Subcutaneous abdominal adipose tissue (tissue), 5 donors: Measurements from ENCODE around the gene DPH2.

Experiments
- H3K27ac ChIP-seq: one replicate; pipeline ENCODE4 v1.7.0; 2013; ENCODE audit warnings: low read depth, mild to moderate bottlenecking, inconsistent platforms, low read length, moderate library complexity
- H3K27me3 ChIP-seq, 5 donors: one replicate each; pipeline ENCODE4 v1.7.0; 2013; ENCODE audit warnings: low read length in 5 of 5, inconsistent platforms in 1 of 5; ENCODE audit not compliant: control insufficient read depth in 5 of 5, insufficient read depth in 4 of 5
- H3K36me3 ChIP-seq, 5 donors: one replicate each; pipeline ENCODE4 v1.7.0; 2013; ENCODE audit warnings: low read length in 5 of 5; ENCODE audit not compliant: control insufficient read depth in 5 of 5, insufficient read depth in 5 of 5
- H3K4me1 ChIP-seq, 5 donors: one replicate each; pipeline ENCODE4 v1.7.0; 2013; ENCODE audit warnings: low read length in 5 of 5, mild to moderate bottlenecking in 3 of 5, moderate library complexity in 1 of 5; ENCODE audit not compliant: control insufficient read depth in 5 of 5, insufficient read depth in 5 of 5
- H3K4me3 ChIP-seq, 5 donors: one replicate each; pipeline ENCODE4 v1.7.0; 2013; ENCODE audit warnings: low read length in 5 of 5, low read depth in 1 of 5
- H3K9ac ChIP-seq, 5 donors: one replicate each; pipeline ENCODE4 v1.7.0; 2013; ENCODE audit warnings: low read length in 5 of 5, mild to moderate bottlenecking in 4 of 5, moderate library complexity in 3 of 5
- H3K9me3 ChIP-seq, 5 donors: one replicate each; pipeline ENCODE4 v1.7.0; 2013; ENCODE audit warnings: low read length in 5 of 5; ENCODE audit not compliant: control insufficient read depth in 5 of 5
- donor health status: healthy.
- donor health status: healthy.
- donor health status: healthy.
- donor health status: healthy.
- donor health status: healthy.

Gene DPH2

DNA sequence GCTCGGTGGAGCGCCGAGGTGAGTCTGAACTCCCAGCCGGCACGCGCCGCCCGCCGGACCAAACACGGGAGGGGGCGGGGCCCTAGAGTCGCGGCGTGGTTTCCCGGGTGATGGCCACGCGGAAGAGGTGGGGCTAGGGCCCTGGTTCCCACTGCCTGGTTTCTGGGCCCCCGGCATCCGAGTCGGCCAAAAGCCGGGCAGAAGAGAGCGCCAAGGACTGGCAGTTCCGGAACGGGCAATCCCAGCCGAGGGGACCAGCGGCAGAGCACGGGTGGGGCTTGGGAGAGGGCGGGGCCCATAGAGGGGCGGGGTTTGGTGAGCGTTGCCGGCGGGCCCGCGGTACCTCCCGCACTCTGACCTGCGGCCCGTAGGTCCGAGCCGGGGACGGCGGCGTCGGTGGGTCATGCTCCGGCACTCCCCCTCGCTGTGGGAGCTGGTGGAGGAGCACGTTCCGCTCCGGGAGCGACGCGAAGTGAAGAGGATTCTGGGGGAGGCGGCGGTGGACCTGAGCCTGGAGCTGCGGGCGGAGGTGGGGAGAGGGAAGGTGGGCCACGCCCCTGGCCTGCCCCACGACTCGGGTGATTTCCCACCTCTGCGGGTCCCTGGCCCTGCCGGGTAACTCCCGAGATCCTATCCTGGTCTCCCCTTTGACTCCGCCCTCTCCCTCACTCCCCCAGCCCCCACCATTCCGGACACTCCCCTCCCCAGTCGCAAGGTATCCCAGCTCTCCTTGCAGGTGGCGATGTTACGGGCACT is 21.8 kb downstream of the DPH2 start, which contains the start of gene CCDC24:
TSS of gene CCDC24 (plus strand) at position 124 of the 756 bp plus-strand sequence. CDS start at position 404, 280 bp downstream.
- Histone ChIP-seq H3K27me3 (no peaks in the 10 kb centered on the region), H3K4me1 (peaks cover 0 to 26% (median 19%) of the 10 kb centered on the region in 5 donors), H3K9ac (peak within 1 kb of the TSS; percentile 38 to 83 (median 76)), H3K9me3 (no peaks in the 10 kb centered on the region), H3K27ac (peak within 1 kb of the TSS; percentile 46), H3K36me3 (peaks cover 0 to 2% (median 0%) of the 10 kb centered on the region in 5 donors), H3K4me3 (peak within 1 kb of the TSS; percentile 75 to 81 (median 77))

DNA sequence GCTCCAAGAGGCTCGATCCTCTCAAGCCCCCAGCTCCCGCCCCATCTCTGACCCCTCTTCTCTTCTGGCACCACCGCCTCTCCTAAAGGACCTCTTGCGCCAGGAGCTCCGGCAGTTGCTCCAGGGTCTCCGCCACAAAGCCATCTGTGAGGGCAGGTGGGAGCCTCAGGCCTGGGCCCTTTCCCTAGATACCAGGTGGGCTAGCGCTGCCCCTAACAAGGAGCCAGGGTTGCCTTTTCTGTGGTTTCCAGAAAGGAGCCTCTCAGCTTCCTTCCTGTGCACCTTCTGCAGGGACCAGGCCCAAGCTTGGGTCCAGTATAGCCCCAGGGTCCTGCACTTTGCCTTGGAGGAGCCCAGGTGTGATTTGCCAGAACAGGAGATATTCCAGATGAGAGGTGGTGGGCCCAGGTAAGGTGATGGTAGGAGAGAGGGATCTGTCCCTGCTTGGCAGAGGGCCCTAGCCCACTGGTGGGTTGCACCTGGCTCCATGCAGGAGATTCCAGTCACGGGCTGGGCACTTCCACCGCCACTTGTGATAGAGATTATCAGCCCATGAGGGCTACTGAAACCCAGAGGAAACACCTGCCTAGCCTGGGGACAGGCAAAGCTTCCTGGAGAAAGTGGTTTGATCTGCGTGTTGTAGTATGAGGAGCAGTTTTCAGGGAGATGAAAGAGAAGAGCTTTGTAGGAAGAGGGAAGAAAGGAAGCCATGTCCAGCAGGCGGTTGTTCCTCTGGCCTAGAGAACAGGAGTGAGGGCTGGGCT is 22.6 kb downstream of the DPH2 start:
- peak overlapping the region in 3 of 5 donors; percentile 48 to 80 (median 76) for H3K9ac ChIP-seq
- H3K4me3 ChIP-seq: peak overlapping the region; percentile 61 to 78 (median 75)
- H3K9me3 ChIP-seq: no peaks in the 10 kb centered on the region
- peaks cover 0 to 29% (median 22%) of the 10 kb centered on the region in 5 donors for H3K4me1 ChIP-seq
- no peaks in the 10 kb centered on the region for H3K36me3 ChIP-seq
- H3K27ac ChIP-seq: no peak overlapping the region
- no peaks in the 10 kb centered on the region for H3K27me3 ChIP-seq

DNA sequence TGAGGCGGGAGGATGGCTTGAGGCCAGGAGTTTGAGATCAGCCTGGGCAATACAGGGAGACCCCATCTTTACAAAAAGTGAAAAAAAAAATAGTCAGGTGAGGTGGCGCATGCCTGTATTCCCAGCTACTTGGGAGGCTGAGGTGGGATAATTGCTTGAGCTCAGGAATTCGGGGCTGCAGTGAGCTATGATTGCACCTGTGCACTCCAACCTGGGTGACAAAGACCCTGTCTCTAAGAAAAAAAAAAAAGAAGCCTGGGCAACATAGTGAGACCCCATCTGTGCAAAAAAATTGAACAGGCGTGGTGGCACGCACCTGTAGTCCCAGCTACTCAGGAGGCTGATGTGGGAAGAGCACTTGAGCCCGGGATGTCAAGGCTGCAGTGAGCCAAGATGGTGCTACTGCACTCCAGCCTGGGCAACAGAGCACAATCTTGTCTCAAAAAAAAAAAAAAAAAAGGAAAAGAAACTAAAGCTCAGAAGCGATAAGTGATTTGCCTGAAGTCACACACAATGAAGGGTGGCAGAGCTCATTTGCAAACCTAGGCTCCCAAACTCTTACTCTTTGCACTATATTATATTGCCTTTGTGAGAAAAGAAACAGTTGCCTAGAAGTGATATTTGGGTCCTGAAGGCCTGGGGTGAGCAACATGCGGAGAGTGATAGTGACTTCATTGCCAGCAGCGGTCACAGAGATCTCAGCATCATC is 23.6 kb downstream of the DPH2 start:
- Histone ChIP-seq H3K4me1 (peaks cover 0 to 29% (median 22%) of the 10 kb centered on the region in 5 donors), H3K36me3 (no peaks in the 10 kb centered on the region), H3K27me3 (no peaks in the 10 kb centered on the region), H3K9ac (no peak overlapping the region), H3K4me3 (no peak overlapping the region), H3K9me3 (no peaks in the 10 kb centered on the region), H3K27ac (no peak overlapping the region)

- Histone ChIP-seq H3K27ac (no peak overlapping the region), H3K36me3 (no peaks in the 10 kb centered on the region), H3K4me1 (peaks cover 0 to 29% (median 22%) of the 10 kb centered on the region in 5 donors), H3K9ac (no peak overlapping the region), H3K9me3 (no peaks in the 10 kb centered on the region), H3K4me3 (no peak overlapping the region), H3K27me3 (no peaks in the 10 kb centered on the region)
Measured at GRCh38 chr1:43994071-43994470, 24.3 kb downstream of the DPH2 start.

- Histone ChIP-seq H3K4me1 (peaks cover 0 to 29% (median 22%) of the 10 kb centered on the region in 5 donors), H3K9ac (no peak overlapping the region)
Measured at GRCh38 chr1:43994794-43995790, 25.3 kb downstream of the DPH2 start.

GRCh38 chr1:43995984-43996732 is 26.3 kb downstream of the DPH2 start:
- H3K36me3 ChIP-seq: no peaks in the 10 kb centered on the region
- H3K4me3 ChIP-seq: no peak overlapping the region
- no peaks in the 10 kb centered on the region for H3K9me3 ChIP-seq
- no peak overlapping the region for H3K9ac ChIP-seq
- H3K4me1 ChIP-seq: peaks cover 0 to 22% (median 16%) of the 10 kb centered on the region in 5 donors
- no peaks in the 10 kb centered on the region for H3K27me3 ChIP-seq
- H3K27ac ChIP-seq: no peak overlapping the region

More at GRCh38 chr1:43994794-43995790, 25.3 kb downstream of the DPH2 start:
- no peaks in the 10 kb centered on the region for H3K27me3 ChIP-seq
- H3K9me3 ChIP-seq: no peaks in the 10 kb centered on the region
- no peak overlapping the region for H3K27ac ChIP-seq
- no peaks in the 10 kb centered on the region for H3K36me3 ChIP-seq
- no peak overlapping the region for H3K4me3 ChIP-seq

GRCh38 chr1:43996733-43997115 is 26.9 kb downstream of the DPH2 start:
- H3K27ac ChIP-seq: no peak overlapping the region
- peaks cover 0 to 20% (median 13%) of the 10 kb centered on the region in 5 donors for H3K4me1 ChIP-seq
- no peaks in the 10 kb centered on the region for H3K27me3 ChIP-seq
- H3K9me3 ChIP-seq: no peaks in the 10 kb centered on the region
- H3K4me3 ChIP-seq: no peak overlapping the region
- no peaks in the 10 kb centered on the region for H3K36me3 ChIP-seq
- H3K9ac ChIP-seq: no peak overlapping the region

- Histone ChIP-seq H3K4me1 (peaks cover 0 to 12% (median 6%) of the 10 kb centered on the region in 5 donors), H3K27me3 (no peaks in the 10 kb centered on the region), H3K27ac (no peak overlapping the region), H3K36me3 (no peaks in the 10 kb centered on the region), H3K9ac (no peak overlapping the region), H3K9me3 (no peaks in the 10 kb centered on the region), H3K4me3 (no peak overlapping the region)
Measured at GRCh38 chr1:43997295-43997999, 27.6 kb downstream of the DPH2 start.
